GOT3 (cell line): ENCODE measurements around the gene CNTNAP2.
"Not testable (repeated sequence)": the region's sequence is repeated elsewhere in the genome, so short reads cannot be mapped to it uniquely, and the experiment has no call there.

Experiments used
- DNase-seq: peaks from one replicate; lab custom pipeline; 2025; ENCODE audit warnings: mixed read lengths; lab: John Stamatoyannopoulos, UW

Gene CNTNAP2

GRCh38 chr7:148437043-148437442 lies 2320.4 kb downstream of the CNTNAP2 start:
- DNase-seq, result no peak

- no peak for DNase-seq
Measured at GRCh38 chr7:148442141-148442655, 2325.6 kb downstream of the CNTNAP2 start.

GRCh38 chr7:148442933-148443332 lies 2326.3 kb downstream of the CNTNAP2 start:
- DNase-seq, result no peak

DNA sequence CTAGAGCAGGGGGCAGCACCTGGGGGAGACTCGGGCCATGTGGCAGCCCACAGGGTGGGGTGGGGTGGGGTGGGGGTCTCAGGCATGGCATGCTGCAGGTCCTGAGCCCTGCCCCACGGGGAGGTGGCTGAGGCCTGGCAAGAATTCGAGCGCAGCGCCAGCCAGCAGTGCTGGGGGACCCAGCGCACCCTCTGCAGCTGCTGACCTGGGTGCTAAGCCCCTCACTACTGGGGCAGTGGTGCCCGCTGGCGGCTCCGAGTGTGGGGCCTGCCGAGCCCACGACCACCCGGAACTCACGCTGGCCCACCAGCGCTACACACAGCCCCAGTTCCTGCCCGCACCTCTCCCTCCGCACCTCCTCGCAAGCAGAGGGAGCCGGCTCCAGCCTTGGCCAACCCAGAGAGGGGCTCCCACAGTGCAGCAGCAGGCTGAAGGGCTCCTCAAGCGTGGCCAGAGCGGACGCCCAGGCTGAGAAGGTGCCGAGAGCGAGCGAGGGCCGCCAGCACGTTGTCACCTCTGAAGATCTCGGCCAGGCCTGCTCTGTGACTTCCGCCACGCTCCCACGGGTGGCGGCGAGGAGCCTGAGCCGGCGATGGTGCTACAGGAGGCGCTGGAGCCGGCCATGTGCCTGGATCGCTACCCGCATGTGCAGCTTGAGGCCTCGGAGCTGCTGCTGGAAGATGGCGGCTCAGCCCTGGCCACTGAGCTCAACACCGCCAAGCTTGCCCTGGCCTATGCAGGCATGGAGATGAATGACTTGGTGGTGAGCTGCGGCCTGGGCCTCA lies 2328.9 kb downstream of the CNTNAP2 start:
- DNase-seq, result no peak

DNA sequence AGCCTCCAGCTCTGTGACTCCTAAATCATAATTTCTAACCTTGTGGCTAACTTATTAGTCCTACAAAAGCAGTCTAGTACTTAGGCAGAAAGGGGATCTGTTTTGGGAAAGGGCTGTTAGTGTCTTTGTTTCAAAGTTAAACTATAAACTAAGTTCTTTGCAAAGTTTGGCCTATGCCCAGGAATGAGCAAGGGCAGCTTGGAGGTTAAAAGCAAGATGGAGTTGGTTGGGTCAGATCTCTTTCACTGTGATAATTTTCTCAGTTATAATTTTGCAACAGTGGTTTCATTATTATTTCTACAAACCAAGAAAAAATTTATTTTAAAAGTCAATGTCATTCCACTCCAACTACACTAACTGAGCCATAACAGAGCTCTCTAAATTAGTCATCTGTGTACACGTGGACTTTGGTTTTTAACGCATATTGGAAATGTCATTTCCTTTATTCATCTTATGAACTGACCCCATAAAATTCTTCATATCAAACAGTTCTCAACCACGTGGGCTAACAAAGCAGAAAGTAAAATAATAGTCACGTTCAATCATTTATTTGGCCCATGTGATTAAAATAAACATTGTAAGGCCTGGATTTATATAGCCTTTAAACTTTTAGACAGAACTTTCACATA lies 2330.7 kb downstream of the CNTNAP2 start:
- no peak for DNase-seq

GRCh38 chr7:148451526-148451925 lies 2334.9 kb downstream of the CNTNAP2 start:
- not testable (repeated sequence) for DNase-seq

DNA sequence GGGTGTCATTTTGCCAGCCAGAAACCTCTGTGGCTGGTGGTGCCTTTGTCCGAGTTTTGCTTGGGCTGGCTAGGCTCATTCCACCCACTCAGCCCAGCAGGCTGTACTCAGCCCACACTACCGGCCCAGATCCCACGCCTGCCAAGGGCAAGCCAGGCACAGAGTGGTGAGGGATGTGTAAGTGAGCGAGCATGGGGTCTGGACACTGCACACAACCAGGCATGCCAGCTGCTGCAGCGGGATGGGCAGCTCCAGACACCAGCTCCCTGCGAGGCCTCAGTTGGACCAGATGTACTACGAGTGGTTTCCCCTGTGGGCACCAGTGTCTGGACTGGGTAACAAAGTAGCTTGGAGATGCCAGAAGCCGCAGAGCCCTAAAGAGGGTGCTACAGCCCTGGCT lies 2339.8 kb downstream of the CNTNAP2 start:
- DNase-seq, result no peak

GRCh38 chr7:148457310-148457921 lies 2340.8 kb downstream of the CNTNAP2 start:
- no peak for DNase-seq

- DNase-seq, result no peak
Measured at GRCh38 chr7:148458263-148458662, 2341.7 kb downstream of the CNTNAP2 start.

GRCh38 chr7:148461392-148462179 lies 2345.0 kb downstream of the CNTNAP2 start:
- no peak for DNase-seq

- DNase-seq, result not testable (repeated sequence)
Measured at GRCh38 chr7:148462774-148463173, 2346.2 kb downstream of the CNTNAP2 start.

GRCh38 chr7:148463210-148463609 lies 2346.6 kb downstream of the CNTNAP2 start:
- no peak for DNase-seq

DNA sequence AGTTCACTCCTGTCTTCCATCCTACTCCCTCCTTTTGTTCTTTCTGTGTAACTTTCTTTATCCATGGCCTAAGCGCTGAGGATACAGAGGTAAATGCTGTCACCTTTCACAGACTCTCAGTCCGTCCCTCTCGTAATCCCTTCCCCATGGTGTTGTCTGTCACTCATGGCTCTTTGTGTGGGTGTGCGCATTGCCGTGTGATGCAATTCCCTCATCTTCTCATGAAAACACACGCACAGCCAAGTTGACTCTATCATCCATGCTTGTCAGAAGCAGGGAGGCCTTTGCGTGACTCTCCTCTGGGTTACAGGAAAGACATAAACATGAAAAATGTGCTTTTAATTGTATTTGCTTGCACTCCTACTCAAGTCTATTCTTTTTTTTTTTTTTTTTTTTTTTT lies 2348.3 kb downstream of the CNTNAP2 start:
- DNase-seq, result no peak

DNA sequence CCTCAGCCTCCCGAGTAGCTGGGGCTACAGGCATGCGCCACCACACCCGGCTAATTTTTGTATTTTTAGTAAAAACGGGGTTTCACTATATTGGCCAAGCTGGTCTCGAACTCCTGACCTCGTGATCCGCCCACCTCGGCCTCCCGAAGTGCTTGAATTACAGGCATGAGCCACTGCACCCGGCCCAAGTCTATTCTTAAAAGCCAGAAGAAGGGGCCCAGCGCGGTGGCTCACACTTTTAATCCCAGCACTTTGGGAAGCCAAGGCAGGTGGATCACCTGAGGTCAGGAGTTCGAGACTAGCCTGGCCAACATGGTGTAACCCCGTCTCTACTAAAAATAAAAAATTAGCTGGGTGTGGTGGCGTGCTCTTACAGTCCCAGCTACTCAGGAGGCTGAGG lies 2348.8 kb downstream of the CNTNAP2 start:
- DNase-seq, result not testable (repeated sequence)

DNA sequence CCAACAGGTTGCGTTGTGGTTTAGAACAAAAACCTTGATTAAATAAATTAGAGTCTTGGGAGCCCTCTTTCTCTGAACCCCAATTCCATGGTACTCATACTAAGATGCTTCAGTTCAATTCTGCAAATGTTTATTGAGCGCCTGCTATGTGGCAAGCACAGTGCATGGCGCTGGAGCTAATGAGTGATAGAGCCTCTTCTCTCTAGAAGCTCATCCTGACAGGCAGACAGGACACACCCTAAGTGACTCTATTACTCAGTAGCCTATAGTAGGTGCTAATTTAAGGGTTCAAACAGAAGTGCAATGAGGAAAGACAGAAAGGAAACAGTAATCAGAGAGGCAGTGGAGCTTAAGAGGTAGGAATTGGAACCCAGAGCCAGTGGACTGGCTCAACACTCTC lies 2349.5 kb downstream of the CNTNAP2 start:
- no peak for DNase-seq

DNA sequence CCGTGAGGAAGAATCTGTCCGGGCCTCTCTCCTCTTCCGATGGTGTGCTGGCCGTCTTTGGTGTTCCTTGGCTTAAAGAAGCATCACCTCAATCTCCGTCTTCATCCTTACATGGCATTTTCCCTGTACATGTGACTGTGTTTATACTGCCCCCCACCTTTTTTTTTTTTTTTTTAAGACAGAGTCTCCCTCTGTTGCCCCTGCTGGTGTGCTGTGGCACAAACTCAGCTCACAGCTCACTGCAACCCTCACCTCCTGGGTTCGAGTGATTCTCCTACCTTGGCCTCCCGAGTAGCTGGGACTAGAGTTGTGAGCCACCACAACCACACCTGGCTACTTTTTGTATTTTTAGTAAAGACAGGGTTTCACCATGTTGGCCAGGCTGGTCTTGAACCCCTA lies 2352.1 kb downstream of the CNTNAP2 start:
- no peak for DNase-seq
